ENCODE data around the gene MFSD6.
A peak's percentile ranks its signal among the peaks of the same experiment; 100 is the strongest.

The MFSD6 gene

GRCh38 chr2:190533175-190533967, 125.2 kb downstream of the MFSD6 start:
- no peak for TF ChIP-seq Cebpa-rat (IDR thresholded peaks at IDR 0.05)

GRCh38 chr2:190533968-190534309, 125.8 kb downstream of the MFSD6 start:
- Histone ChIP-seq H3K9me3 (peaks cover 19% of the 10 kb centered on the region), H3K27ac (peak overlapping the region; percentile 94), H3K27me3 (no peaks in the 10 kb centered on the region), H3K36me3 (peaks cover 9% of the 10 kb centered on the region; the same call in 1 of the 2 replicates), H3K4me2 (peak overlapping the region; percentile 96), H3K4me3 (peak overlapping the region; percentile 73), H4K20me1 (no peaks in the 10 kb centered on the region), H3K4me1 (peaks cover 54% of the 10 kb centered on the region), H3K9ac (peak overlapping the region; percentile 94)
- no peak for TF ChIP-seq Cebpa-rat (IDR thresholded peaks at IDR 0.05)

More at GRCh38 chr2:190533175-190533967, 125.2 kb downstream of the MFSD6 start:
- peak overlapping the region; percentile 94 for H3K27ac ChIP-seq
- H3K9me3 ChIP-seq: peaks cover 13% of the 10 kb centered on the region
- H4K20me1 ChIP-seq: no peaks in the 10 kb centered on the region
- H3K9ac ChIP-seq: peak overlapping the region; percentile 94
- H3K36me3 ChIP-seq: peaks cover 9% of the 10 kb centered on the region; the same call in 1 of the 2 replicates
- H3K4me3 ChIP-seq: peak overlapping the region; percentile 73
- H3K4me1 ChIP-seq: peaks cover 54% of the 10 kb centered on the region
- H3K4me2 ChIP-seq: peak overlapping the region; percentile 96
- no peaks in the 10 kb centered on the region for H3K27me3 ChIP-seq

GRCh38 chr2:190534310-190535120, 126.4 kb downstream of the MFSD6 start, which contains the start of gene NEMP2:
TSS of gene NEMP2 (minus strand) at chr2:190534722. CDS start at chr2:190534655, 67 bp downstream.
- H3K4me3 ChIP-seq: peak within 1 kb of the TSS; percentile 73
- H3K27ac ChIP-seq: peak within 1 kb of the TSS; percentile 94
- H3K9me3 ChIP-seq: peaks cover 23% of the 10 kb centered on the region
- no peaks in the 10 kb centered on the region for H3K27me3 ChIP-seq
- H3K9ac ChIP-seq: peak within 1 kb of the TSS; percentile 94
- H3K4me2 ChIP-seq: peak within 1 kb of the TSS; percentile 96
- peaks cover 9% of the 10 kb centered on the region; the same call in 1 of the 2 replicates for H3K36me3 ChIP-seq
- TF ChIP-seq Cebpa-rat (IDR thresholded peaks at IDR 0.05): no peak
- no peaks in the 10 kb centered on the region for H4K20me1 ChIP-seq
- H3K4me1 ChIP-seq: peaks cover 54% of the 10 kb centered on the region

GRCh38 chr2:190535121-190535439, 126.9 kb downstream of the MFSD6 start:
- peak overlapping the region; percentile 94 for H3K27ac ChIP-seq
- H4K20me1 ChIP-seq: no peaks in the 10 kb centered on the region
- peaks cover 49% of the 10 kb centered on the region for H3K4me1 ChIP-seq
- H3K36me3 ChIP-seq: peaks cover 12% of the 10 kb centered on the region
- no peak for TF ChIP-seq Cebpa-rat (IDR thresholded peaks at IDR 0.05)
- H3K4me2 ChIP-seq: peak overlapping the region; percentile 96
- peak overlapping the region; percentile 73 for H3K4me3 ChIP-seq
- peaks cover 28% of the 10 kb centered on the region for H3K9me3 ChIP-seq
- H3K27me3 ChIP-seq: no peaks in the 10 kb centered on the region
- peak overlapping the region; percentile 94 for H3K9ac ChIP-seq

- H3K27me3 ChIP-seq: no peaks in the 10 kb centered on the region
- H4K20me1 ChIP-seq: no peaks in the 10 kb centered on the region
- H3K36me3 ChIP-seq: peaks cover 17% of the 10 kb centered on the region
- peak overlapping the region; percentile 94; the same call in 1 of the 2 replicates for H3K9ac ChIP-seq
- peak overlapping the region; percentile 96 for H3K4me2 ChIP-seq
- peaks cover 33% of the 10 kb centered on the region for H3K9me3 ChIP-seq
- peaks cover 44% of the 10 kb centered on the region for H3K4me1 ChIP-seq
- no peak for TF ChIP-seq Cebpa-rat (IDR thresholded peaks at IDR 0.05)
- H3K27ac ChIP-seq: peak overlapping the region; percentile 31; the same call in 1 of the 2 replicates
- H3K4me3 ChIP-seq: peak overlapping the region; percentile 73
Measured at GRCh38 chr2:190535586-190535985, 127.4 kb downstream of the MFSD6 start.

GRCh38 chr2:190537765-190538164, 129.6 kb downstream of the MFSD6 start:
- Histone ChIP-seq H3K36me3 (peaks cover 18% of the 10 kb centered on the region), H3K9ac (no peak overlapping the region), H4K20me1 (no peaks in the 10 kb centered on the region), H3K27me3 (no peaks in the 10 kb centered on the region), H3K4me1 (peaks cover 23% of the 10 kb centered on the region), H3K4me3 (no peak overlapping the region), H3K4me2 (no peak overlapping the region), H3K9me3 (peaks cover 52% of the 10 kb centered on the region), H3K27ac (no peak overlapping the region)
- no peak for TF ChIP-seq Cebpa-rat (IDR thresholded peaks at IDR 0.05)

GRCh38 chr2:190538201-190538600, 130.0 kb downstream of the MFSD6 start:
- Histone ChIP-seq H3K27ac (no peak overlapping the region), H3K4me1 (peaks cover 19% of the 10 kb centered on the region), H3K27me3 (no peaks in the 10 kb centered on the region), H3K9ac (no peak overlapping the region), H4K20me1 (no peaks in the 10 kb centered on the region), H3K4me3 (no peak overlapping the region), H3K4me2 (no peak overlapping the region), H3K36me3 (peaks cover 18% of the 10 kb centered on the region), H3K9me3 (peaks cover 54% of the 10 kb centered on the region)
- TF ChIP-seq Cebpa-rat (IDR thresholded peaks at IDR 0.05): no peak

- no peak overlapping the region for H3K4me3 ChIP-seq
- no peaks in the 10 kb centered on the region for H4K20me1 ChIP-seq
- peaks cover 12% of the 10 kb centered on the region; the same call in 1 of the 2 replicates for H3K4me1 ChIP-seq
- no peak overlapping the region for H3K27ac ChIP-seq
- H3K27me3 ChIP-seq: no peaks in the 10 kb centered on the region
- no peak overlapping the region for H3K9ac ChIP-seq
- no peak overlapping the region for H3K4me2 ChIP-seq
- no peak for TF ChIP-seq Cebpa-rat (IDR thresholded peaks at IDR 0.05)
- H3K36me3 ChIP-seq: peaks cover 18% of the 10 kb centered on the region
- H3K9me3 ChIP-seq: peaks cover 56% of the 10 kb centered on the region
Measured at GRCh38 chr2:190540048-190540447, 131.9 kb downstream of the MFSD6 start.

- H3K36me3 ChIP-seq: peaks cover 6% of the 10 kb centered on the region; the same call in 1 of the 2 replicates
- no peak for TF ChIP-seq Cebpa-rat (IDR thresholded peaks at IDR 0.05)
- no peaks in the 10 kb centered on the region for H4K20me1 ChIP-seq
- H3K4me3 ChIP-seq: no peak overlapping the region
- H3K27me3 ChIP-seq: no peaks in the 10 kb centered on the region
- H3K4me2 ChIP-seq: no peak overlapping the region
- H3K9me3 ChIP-seq: peaks cover 28% of the 10 kb centered on the region
- H3K27ac ChIP-seq: no peak overlapping the region
- peaks cover 9% of the 10 kb centered on the region for H3K4me1 ChIP-seq
- no peak overlapping the region for H3K9ac ChIP-seq
Measured at GRCh38 chr2:190545093-190545492, 136.9 kb downstream of the MFSD6 start.
